HG02588 (cell line): ENCODE results near the gene DYNLL1.
"Not testable (repeated sequence)": the region's sequence is repeated elsewhere in the genome, so short reads cannot be mapped to it uniquely, and the experiment has no call there.

Experiments used
- ATAC-seq: cut with Tn5 transposase; IDR thresholded peaks from one replicate; pipeline ENCODE4 v1.9.1; 2021; ENCODE audit warnings: mild to moderate bottlenecking, moderate library complexity; ENCODE audit not compliant: unreplicated experiment

DYNLL1 gene

DNA sequence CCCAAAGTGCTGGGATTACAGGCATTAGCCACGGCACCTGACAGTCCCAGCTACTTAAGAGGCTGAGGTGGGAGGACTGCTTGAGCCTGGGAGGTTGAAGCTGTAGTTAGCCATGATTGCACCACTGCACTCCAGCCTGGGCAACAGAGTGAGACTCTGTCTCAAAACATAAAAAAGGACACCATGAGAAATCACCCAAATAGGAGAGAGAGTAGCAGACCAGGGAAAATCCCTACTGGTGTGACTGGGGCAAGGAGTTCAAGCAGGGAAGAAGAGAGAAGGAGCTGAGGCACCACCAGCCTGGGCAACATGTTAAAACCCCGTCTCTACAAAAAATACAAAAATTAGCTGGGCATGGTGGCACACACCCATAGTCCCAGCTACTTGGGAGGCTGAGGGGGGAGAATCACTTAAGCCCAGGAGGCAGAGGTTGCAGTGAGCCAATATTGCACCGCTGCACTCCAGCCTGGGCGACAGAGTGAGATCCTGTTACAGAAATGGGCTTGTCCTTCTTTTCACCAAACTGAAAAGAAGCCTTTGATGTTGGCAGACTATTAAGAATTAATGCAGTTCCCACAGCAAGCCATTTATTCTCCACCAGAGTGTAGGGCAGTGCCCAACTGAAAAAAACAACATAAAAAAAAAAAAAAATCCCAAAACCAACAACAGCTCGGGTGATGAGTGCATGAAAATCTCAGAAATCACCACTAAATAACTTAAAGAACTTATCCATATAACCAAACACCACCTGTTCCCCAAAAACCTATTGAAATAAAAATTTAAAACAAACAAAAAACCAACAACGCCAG is 21.9 kb upstream of the DYNLL1 start:
- no peak for ATAC-seq

GRCh38 chr12:120474616-120474960 is 21.3 kb upstream of the DYNLL1 start:
- ATAC-seq, result no peak

- ATAC-seq, result no peak
Measured at GRCh38 chr12:120475643-120476042, 20.3 kb upstream of the DYNLL1 start.

- ATAC-seq, result no peak
Measured at GRCh38 chr12:120479458-120479857, 16.5 kb upstream of the DYNLL1 start.

- no peak for ATAC-seq
Measured at GRCh38 chr12:120480211-120480610, 15.7 kb upstream of the DYNLL1 start.

- no peak for ATAC-seq
Measured at GRCh38 chr12:120481022-120481767, 14.7 kb upstream of the DYNLL1 start.

GRCh38 chr12:120483621-120484020 is 12.3 kb upstream of the DYNLL1 start:
- no peak for ATAC-seq

DNA sequence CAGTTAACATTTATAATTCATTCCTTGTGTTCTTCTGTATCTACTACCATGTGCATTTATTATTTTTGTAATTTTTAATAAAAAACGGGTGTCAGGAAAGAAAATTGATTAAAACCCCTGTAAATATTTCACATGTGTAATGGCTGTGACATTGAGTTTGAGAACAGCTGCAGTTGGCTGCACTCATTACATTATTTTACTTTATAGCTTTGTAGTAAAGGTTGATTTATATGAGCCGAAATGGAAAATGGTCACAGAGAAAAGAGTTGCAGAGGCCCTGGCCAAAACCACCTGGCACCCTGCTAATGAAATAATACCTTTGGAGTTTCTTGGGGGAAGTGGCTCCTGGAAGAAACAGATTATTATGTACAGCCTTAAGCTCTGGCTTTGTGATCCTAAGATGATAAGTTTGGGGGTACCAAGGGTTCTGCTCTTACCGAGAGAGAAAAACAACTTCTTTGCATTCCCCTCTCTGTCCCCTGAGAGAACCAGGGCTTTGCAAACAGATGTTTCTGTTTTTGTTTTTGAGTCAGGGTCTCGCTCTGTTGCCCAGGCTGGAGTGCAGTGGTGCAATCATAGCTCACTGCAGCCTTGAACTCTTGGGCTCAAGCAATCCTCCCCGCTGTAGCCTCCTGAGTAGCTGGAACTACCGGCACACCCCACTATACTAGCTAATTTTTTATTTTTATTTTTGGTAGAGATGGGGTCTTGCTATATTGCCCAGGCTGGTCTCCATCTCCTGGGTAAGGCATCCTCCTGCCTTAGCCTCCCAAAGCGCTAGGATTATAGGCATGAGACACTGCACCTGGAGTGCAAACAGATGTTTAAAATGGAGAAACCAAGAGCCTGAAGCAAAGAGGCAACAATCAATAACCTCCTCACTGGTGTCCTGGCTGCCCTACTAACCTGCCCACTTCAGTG is 9.7 kb upstream of the DYNLL1 start:
- no peak for ATAC-seq

- not testable (repeated sequence) for ATAC-seq
Measured at GRCh38 chr12:120487552-120487951, 8.4 kb upstream of the DYNLL1 start.

DNA sequence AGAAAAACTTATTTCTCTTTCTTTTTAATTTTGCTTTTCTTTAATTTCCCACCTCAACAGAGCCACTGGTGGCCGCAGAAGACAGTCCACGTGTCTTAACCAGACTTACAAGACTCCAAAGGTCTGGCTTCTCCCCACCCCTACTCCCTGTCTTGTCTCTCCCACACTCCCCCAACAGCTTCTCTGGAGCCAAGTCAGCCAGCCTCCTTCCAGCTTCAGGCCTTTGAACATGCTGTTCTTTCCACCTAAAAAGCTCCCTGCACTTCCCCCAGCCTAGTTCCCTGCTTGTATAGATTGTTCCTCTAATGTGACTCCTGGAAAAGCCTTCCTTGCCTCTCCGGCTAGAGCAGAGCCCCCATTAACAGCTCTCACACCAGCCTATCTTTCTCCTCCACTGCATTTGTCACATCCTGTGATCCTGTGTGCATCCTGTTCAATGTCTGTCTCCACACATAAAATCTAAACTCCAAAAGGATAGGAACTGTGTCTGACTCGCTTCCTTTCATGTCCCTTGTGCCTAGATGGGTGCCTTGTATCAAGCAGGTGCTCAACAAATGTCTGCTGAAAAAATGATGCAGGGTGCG is 7.8 kb upstream of the DYNLL1 start:
- no peak for ATAC-seq

DNA sequence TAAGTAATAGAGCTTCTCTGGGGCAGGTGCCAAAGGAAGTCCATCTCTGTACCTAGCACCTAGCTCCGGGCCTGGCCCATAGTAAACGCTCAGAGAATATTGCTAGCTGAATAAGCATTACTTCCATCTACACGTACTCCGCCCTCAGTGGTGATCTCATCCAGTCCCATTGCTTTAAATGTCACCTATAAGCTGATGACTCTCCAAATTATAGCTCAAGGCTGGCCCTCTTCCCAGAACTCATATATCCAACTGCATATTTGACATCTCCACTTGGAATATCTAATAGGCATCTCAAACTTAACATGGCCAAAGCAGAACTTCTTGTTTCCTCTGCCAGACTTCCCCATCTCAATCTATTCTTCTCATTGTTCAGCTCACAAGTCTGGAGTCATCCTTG is 6.9 kb upstream of the DYNLL1 start:
- no peak for ATAC-seq

GRCh38 chr12:120490325-120490724 is 5.6 kb upstream of the DYNLL1 start:
- ATAC-seq, result no peak

DNA sequence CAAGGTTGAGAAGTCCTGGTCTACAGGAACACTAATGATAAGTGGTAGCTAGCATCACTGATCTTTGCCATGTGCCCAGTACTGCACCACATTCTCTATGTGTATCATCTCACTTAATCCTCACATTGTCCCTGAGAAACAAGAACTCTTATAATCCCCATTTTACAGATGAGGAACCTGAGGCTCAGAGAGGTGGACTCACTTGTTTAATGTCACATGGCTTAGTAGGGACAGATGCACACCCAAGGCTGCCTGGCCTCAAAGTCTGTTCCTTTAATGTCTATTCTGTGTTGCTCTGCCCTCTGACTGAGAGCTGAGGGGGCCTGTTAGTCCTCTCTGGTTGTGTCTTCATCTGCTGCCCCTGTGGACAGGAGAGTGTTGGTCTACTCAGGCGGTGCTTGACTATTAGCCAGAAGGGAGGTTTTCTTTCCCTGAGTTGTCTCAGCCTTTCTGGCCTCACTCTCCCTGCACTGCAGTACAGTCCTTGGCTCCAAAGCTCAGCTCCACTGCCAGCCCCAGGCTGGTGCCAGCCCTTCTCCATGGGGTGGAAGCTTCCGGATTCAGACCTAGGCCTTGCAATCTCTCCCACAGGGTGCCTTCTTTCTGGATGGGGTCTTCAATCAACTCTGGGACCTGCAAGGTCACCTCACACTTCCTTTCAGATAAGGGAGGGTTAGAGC is 4.9 kb upstream of the DYNLL1 start:
- ATAC-seq, result no peak

- ATAC-seq, result peak; percentile 2
Measured at GRCh38 chr12:120495186-120495730, 655 bp upstream of the DYNLL1 start.

GRCh38 chr12:120496413-120497340 is 764 bp downstream of the DYNLL1 start:
- ATAC-seq, result peak; percentile 7

GRCh38 chr12:120497524-120498150 is 1.7 kb downstream of the DYNLL1 start:
- no peak for ATAC-seq

GRCh38 chr12:120498870-120499515 is 3.1 kb downstream of the DYNLL1 start:
- no peak for ATAC-seq

GRCh38 chr12:120500581-120500980 is 4.7 kb downstream of the DYNLL1 start:
- no peak for ATAC-seq
